Measurements from ENCODE around the gene TMEM132D. TPM values are rescaled to one million over a fixed set of nuclear protein-coding genes. Genes with fewer than 3 reads are reported as not detected.

The TMEM132D gene
- total and polyA plus RNA-seq, 2 donors (not counting 3 experiments of a cell fraction or from before 2014, with no cell fraction given) = not detected

DNA sequence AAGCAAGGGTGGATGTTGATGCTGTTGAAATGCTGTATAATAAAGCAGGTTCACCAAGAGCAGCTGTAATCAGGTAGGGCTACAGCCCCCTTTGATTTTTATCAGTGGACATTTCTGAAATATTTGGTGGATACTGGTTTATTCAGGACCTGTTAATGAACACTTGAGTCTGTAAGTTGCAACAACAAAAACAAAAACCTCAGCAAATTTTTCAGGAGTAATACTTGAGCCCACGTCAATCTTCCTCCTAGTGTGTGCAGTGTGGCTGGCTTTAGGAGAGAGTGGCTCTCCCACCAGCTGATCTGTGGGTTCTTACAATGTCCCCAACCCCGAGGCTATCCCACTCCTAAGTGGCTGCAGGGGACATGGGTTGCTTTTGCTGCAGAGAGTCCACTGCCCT lies 702.8 kb downstream of the TMEM132D start:
- no peak overlapping the region for H2AFZ ChIP-seq (ENCODE audit: low read depth, low read length)
- no TSS peak for BruUV-seq (replicated peaks)
- H3K9me1 ChIP-seq (replicated peaks; ENCODE audit: control insufficient read depth, extremely low read depth, insufficient read depth, low read length) = no peaks in the 10 kb centered on the region
- H3K27me3 ChIP-seq (ENCODE audit: control insufficient read depth in 2 of 2, insufficient read depth in 2 of 2, low read length in 2 of 2) = no peaks in the 10 kb centered on the region
- no peaks in the 10 kb centered on the region for H3K36me3 ChIP-seq (ENCODE audit: control insufficient read depth in 2 of 2, extremely low read depth in 1 of 2, insufficient read depth in 2 of 2, low read length in 2 of 2)
- no peaks in the 10 kb centered on the region for H3K9me3 ChIP-seq (replicated peaks; ENCODE audit: control insufficient read depth, insufficient read depth, low read length)
- no peak overlapping the region for H3K4me3 ChIP-seq (replicated peaks in 1 of 3; ENCODE audit: insufficient read depth in 1 of 3, low read depth in 1 of 3, low read length in 3 of 3)
- no peak overlapping the region for H3K27ac ChIP-seq (ENCODE audit: insufficient read depth, low read depth, low read length)
- TF ChIP-seq POLR2AphosphoS5 (IDR thresholded peaks at IDR 0.05; ENCODE audit: insufficient read depth, low read depth, low read length) (no peak), GATA2 (IDR thresholded peaks at IDR 0.05; ENCODE audit: insufficient read depth, insufficient read length, low read depth, low read length) (no peak), JUN (IDR thresholded peaks at IDR 0.05; ENCODE audit: borderline replicate concordance, insufficient read depth, insufficient read length, low read depth) (no peak), EZH2 (IDR thresholded peaks at IDR 0.05; ENCODE audit: borderline replicate concordance, low read depth, low read length, severe bottlenecking) (no peak)
- TF ChIP-seq, protein P1, sequence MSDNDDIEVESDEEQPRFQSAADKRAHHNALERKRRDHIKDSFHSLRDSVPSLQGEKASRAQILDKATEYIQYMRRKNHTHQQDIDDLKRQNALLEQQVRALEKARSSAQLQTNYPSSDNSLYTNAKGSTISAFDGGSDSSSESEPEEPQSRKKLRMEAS (IDR thresholded peaks at IDR 0.05; ENCODE audit: insufficient read depth, insufficient read length) = no peak
- TF ChIP-seq, protein P2, sequence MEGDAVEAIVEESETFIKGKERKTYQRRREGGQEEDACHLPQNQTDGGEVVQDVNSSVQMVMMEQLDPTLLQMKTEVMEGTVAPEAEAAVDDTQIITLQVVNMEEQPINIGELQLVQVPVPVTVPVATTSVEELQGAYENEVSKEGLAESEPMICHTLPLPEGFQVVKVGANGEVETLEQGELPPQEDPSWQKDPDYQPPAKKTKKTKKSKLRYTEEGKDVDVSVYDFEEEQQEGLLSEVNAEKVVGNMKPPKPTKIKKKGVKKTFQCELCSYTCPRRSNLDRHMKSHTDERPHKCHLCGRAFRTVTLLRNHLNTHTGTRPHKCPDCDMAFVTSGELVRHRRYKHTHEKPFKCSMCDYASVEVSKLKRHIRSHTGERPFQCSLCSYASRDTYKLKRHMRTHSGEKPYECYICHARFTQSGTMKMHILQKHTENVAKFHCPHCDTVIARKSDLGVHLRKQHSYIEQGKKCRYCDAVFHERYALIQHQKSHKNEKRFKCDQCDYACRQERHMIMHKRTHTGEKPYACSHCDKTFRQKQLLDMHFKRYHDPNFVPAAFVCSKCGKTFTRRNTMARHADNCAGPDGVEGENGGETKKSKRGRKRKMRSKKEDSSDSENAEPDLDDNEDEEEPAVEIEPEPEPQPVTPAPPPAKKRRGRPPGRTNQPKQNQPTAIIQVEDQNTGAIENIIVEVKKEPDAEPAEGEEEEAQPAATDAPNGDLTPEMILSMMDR (IDR thresholded peaks at IDR 0.05; ENCODE audit: extremely low read depth in 1 of 2, insufficient read depth in 1 of 2, low read depth in 1 of 2, low read length in 2 of 2) = no peak
- no peaks in the 10 kb centered on the region for H3K4me1 ChIP-seq (ENCODE audit: control insufficient read depth, extremely low read depth, insufficient read depth, low read length)
- DNase-seq (ENCODE audit: low read depth, low spot score) (no peak), FAIRE-seq (no peak)
- H3K9ac ChIP-seq (replicated peaks; ENCODE audit: extremely low read depth, insufficient read depth, low read length) = no peak overlapping the region
- intact Hi-C loops (cut with micrococcal nuclease) (no loop called here), dilution Hi-C loops (cut with MboI; ENCODE audit: extremely low pct_ligation_motif_present, low sequenced_read_pairs) (no loop called here)
- ChIA-PET POLR2A (no interaction called here), CTCF (no interaction called here)
- H3K79me2 ChIP-seq (ENCODE audit: control insufficient read depth, insufficient read depth, low read length) = no peaks in the 10 kb centered on the region
- H3K4me2 ChIP-seq (ENCODE audit: insufficient read depth, low read length) = no peak overlapping the region
- H4K20me1 ChIP-seq (replicated peaks; ENCODE audit: control insufficient read depth, extremely low read depth, insufficient read depth, low read length) = no peaks in the 10 kb centered on the region
